Skin of body (tissue), 2 donors: ENCODE results near the gene HIC2. TPM values are rescaled to one million over a fixed set of nuclear protein-coding genes. Genes with fewer than 3 reads are reported as not detected.
"Not testable (repeated sequence)": the region's sequence is repeated elsewhere in the genome, so short reads cannot be mapped to it uniquely, and the experiment has no call there.

ENCODE experiments used
- DNase-seq: peaks from one replicate; lab custom pipeline; 2025; lab: John Stamatoyannopoulos, UW
- total RNA-seq: library from RNA; depleted of rRNA; stranded (reverse); fragments of >200 nt; gene quantifications from one replicate; pipeline ENCODE4 v1.2.3, GENCODE V29; 2014

The HIC2 gene
- total RNA-seq, 1 donor from 2014 or later, result 4.8 TPM

GRCh38 chr22:21434378-21435233 lies 17.4 kb downstream of the HIC2 start:
- DNase-seq, result not testable (repeated sequence)

DNA sequence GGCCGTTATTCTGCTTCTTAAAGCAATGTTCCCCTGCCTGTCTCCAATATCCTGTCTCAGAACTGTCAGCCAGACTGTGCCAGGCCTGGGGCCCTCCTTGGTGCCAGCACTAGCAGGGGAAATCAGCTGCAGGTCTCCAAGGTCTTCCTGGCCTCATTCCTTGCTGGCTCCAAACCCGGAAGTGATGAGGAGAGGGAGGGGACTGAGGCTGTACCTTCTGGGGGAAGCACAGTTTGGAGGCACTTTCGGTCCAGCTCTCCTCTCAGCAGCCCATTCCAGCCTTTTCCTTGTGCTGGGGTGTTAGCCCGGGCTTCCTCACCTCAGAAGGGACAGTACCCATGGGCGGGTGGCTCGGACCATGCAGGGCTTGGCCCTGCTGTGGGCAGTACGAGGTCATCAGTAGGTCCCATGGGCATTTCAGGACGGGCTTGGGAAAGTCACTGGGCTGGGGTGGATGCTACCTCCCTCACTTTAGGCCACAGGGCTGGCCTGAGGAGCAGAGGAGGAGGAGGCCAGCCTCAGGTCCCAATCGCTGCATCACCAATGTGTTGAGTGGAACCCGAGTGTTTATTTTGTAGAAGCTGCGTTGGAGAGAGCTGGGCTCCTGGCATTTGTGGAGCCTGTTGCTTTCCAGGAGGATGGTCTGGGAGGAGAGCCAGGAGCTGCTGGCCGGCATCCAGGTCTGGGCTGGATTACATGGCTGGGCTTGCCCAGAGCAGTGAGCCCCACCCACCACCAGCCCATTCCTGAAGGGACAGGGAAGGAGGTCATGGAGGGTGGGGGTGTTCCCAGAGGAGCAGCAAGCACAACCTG lies 19.0 kb downstream of the HIC2 start:
- DNase-seq, result not testable (repeated sequence)

- not testable (repeated sequence) for DNase-seq
Measured at GRCh38 chr22:21438013-21438412, 20.8 kb downstream of the HIC2 start.

GRCh38 chr22:21440018-21440636 lies 23.0 kb downstream of the HIC2 start:
- not testable (repeated sequence) for DNase-seq

GRCh38 chr22:21440676-21441075 lies 23.5 kb downstream of the HIC2 start:
- DNase-seq, result not testable (repeated sequence)

DNA sequence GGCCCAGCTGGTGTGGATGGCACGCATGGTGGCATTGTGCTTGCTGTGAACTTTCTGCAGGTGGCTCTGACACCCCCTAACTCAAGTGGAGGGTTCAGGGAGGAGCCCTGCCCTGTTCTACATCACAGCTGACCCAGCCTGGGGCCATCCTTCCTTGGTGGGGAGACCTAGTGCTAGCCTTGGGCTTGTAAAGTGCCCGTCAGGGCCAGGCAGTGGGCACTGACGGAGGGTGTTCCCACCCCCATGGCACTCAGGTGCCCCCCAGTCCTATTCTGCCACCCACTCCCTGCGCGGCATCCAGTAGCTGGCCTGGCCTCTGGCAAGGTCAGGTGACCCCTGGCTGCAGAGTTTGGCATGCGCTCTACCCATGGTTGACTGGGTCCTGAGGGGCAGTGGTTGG lies 24.0 kb downstream of the HIC2 start:
- not testable (repeated sequence) for DNase-seq

GRCh38 chr22:21442123-21442522 lies 25.0 kb downstream of the HIC2 start:
- DNase-seq, result not testable (repeated sequence)

DNA sequence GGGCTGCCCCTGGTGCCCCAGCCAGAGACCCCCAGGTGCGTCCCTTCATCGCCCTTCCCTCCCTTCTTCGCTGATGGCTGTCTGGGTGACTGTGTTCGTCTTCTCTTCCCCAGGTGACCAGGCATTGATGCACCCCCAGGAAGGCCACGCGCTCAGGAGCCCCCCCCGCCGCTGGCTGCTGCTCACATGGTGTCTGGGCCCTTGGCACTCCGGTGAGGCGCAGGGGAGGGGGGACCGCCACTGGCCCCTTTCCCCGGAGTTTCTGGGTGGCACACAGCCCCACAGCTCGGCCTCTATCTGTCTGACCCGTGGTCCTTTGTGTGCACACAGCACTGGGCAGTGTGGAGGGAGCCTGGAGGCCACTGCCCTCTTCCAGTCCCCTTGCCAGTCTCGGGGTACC lies 25.5 kb downstream of the HIC2 start:
- DNase-seq, result not testable (repeated sequence)

DNA sequence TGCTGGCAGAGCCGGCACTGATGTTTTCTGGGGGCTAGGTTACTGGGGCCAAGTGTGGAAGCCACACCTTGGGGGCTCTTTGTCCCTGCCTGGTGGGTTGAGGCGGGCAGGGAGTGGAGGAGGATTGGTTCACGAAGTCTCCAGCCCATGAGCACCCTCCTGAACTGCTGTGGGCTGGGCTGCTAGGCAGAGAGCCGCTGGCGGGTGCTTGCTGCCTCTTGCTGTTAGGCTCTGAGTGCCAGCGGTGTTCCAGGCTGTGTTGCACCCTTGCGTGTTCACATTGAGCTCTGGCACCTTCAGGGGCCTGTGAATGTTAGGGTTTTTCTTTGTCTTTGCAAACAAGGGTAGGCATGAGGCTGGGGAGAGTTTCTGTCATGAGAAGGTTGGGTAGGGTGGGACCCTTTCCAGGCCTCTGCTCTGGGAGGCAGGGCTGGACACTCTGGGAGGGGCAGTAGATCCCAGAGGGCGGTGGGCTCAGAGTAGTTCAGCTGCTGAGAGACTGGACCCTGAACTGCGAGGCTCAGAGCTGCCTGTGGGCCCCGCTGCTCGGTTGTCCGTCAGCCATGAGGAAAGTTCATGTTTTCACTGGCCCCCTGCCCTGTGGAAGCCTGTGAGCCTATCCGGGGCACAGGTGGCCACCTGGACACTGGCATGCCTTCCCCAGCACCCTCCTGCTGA lies 26.0 kb downstream of the HIC2 start:
- no peak for DNase-seq

DNA sequence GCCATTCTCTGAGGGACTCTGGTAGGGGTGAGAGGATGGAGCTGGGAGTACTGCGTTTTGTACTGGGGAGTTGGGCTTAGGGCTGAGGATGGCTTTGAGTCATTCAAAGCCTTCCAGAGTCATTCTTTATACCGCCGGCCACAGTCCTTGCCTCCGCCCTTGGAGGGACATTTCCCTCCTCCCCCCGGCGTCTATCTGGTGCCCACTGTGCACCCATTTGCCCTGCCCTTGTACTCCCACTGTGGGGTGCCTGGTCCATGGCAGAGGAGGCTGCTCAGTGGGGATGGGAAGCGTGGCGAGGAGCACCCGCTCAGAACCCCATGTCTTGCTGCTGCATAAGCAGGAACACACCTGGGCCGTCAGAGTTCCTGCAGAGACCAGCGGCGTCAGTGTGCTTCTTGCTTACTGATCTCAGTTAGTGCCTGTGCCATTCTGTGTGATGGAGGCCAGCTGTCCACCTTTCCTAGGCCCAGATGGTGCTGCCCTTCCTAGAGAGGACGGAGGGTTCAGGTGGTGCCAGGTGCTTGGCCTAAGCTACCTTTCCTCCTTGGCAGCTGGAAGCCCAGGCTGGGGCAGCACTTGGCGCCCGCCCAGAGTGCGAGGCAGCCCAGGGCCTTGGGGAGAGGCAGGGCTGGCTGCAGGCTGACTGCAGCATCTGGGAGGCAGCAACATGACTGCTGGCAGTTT lies 26.7 kb downstream of the HIC2 start:
- DNase-seq, result no peak

DNA sequence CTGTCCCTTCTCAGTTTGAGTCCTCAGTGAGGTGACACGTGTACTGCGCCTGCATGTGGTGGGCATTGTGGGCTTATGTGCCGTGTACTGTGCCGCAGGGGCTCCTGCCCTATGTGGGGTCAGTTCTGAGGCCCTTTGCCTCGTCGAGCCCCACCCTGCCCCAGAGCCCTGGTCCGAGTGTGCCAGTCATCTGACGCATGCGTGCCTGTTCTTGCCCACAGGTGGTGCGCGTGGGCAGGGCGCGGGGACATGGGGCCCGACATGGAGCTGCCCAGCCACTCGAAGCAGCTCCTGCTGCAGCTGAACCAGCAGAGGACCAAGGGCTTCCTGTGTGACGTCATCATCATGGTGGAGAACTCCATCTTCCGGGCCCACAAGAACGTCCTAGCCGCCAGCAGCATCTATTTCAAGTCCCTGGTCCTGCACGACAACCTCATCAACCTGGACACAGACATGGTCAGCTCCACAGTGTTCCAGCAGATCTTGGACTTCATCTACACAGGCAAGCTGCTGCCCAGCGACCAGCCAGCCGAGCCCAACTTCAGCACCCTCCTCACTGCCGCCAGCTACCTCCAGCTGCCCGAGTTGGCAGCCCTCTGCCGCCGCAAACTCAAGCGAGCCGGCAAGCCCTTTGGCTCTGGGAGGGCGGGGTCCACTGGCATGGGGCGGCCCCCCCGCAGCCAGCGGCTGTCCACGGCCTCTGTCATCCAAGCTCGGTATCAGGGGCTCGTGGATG lies 27.7 kb downstream of the HIC2 start:
- no peak for DNase-seq

- DNase-seq, result no peak
Measured at GRCh38 chr22:21445437-21446127, 28.4 kb downstream of the HIC2 start.

- DNase-seq, result no peak
Measured at GRCh38 chr22:21446128-21446826, 29.1 kb downstream of the HIC2 start.

DNA sequence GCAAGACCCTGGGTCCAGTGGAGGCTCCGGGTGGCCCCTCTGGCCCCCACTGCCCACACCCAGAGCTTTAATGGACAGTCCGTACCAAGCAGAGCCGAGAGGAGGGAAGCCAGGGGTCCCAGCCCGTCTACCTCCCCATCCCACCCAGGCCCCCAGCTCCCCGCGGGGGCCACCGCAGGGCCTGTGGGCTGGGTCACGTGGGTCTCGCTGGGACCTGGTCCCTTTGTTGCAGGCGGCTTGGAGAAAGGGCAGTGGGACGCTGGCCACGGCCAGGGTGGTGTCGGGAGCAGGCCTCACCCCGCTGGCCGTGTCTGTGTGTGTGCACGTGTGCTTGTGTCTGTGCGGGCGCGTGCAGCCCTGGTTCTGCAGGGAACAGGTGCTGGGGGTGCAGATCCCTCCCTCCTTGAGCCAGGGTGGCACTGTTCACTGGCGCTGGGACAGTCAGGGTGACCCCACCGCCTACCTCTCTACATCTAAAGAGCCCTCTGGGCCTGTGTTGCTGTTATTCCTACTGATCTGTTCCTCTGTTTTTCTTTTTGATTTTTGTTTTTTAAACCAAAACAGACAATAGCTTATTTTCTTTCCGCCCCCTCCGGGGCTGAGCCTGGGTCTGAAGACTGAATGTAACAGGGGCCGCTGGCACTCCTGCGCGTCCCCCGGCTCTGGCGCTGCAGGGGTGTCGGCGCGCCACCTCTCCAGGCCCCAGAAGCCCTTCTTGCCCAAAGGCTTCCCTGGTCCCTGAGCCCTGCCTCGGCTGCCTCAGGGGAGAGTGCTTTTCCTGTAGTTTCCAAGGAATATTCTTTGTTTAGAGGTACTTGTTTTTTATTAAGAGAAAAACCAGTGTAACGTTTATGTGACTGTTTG lies 29.9 kb downstream of the HIC2 start:
- DNase-seq, result no peak

DNA sequence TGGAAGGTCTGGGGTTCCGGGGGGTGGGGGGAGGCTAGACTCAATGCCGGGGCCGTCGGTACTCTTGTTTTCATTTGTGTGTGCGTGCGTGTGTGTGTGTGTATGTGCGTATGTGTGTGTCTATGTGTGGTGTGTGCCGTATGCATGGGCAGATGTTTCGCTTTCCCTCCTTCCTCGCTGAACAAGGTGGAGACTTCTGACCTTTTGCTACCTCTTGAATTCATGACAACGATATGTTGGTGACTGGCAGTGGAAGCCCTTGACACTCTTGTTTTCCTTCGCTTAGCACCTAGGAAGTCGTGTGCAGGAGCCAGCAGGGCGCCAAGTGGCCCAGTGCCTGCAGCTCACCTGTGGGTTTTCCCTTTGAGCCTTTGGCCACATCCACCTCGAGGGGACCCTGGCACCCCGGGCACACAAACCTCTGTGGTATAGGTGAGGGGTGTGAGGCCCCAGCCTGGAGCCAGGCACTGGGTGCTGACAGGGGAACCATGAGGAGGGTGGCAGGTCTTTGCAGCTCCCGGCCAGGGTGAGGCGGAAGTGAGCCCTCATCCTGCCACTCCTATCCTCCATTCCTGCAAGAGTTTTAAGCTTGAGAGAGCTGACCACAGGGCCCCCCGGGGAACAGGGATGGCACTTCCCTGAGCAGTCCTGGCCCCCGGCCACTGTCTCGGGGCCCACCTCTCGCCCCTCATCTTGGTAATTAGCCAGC lies 30.7 kb downstream of the HIC2 start:
- no peak for DNase-seq

GRCh38 chr22:21448627-21449416 lies 31.7 kb downstream of the HIC2 start:
- no peak for DNase-seq
